SK-N-SH (cell line): ENCODE data around the gene CLDN14. TPM values are rescaled to one million over a fixed set of nuclear protein-coding genes. Genes with fewer than 3 reads are reported as not detected.

Experiments used
- CTCF ChIA-PET: fragments of 300-600, 350-600 bp; formaldehyde crosslinking; extraction: SDS; loops from one replicate; lab custom pipeline; 2021; lab: Yijun Ruan, JAX
- POLR2A ChIA-PET: fragments of 350-600 bp; sonication (Branson Sonifier 250); formaldehyde crosslinking; extraction: SDS; loops from one replicate; lab custom pipeline; 2020; ENCODE audit warnings: antibody characterized with exemption, inconsistent platforms; lab: Yijun Ruan, JAX
- DNase-seq: peaks from one replicate; pipeline ENCODE4 v3.0.0; 2012
- H2AFZ ChIP-seq: fragments of 200-600 bp; sonication (generic); 2 replicates; pipeline ENCODE4 v1.8.1; 2016; ENCODE audit warnings: antibody characterized with exemption, mild to moderate bottlenecking, low read depth
- H3F3A ChIP-seq: fragments of 200-600 bp; sonication (generic); replicated peaks from 2 replicates; pipeline ENCODE3; 2016; ENCODE audit warnings: antibody characterized with exemption, mild to moderate bottlenecking; ENCODE audit not compliant: insufficient read depth
- H3K27ac ChIP-seq, 2 experiments: fragments of 200-500 bp in 1 of 2; fragments of 200-600 bp in 1 of 2; sonication (Bioruptor generic) in 1 of 2; sonication (generic), shearing (Covaris generic) in 1 of 2; 2 replicates each; pipeline versions ENCODE4 v1.5.1 to v1.6.1; 2014 to 2016; ENCODE audit warnings: low read depth in 2 of 2, inconsistent platforms in 1 of 2, low read length in 1 of 2, mild to moderate bottlenecking in 1 of 2, mixed read lengths in 1 of 2
- H3K27me3 ChIP-seq: fragments of 200-600 bp; sonication (generic), shearing (Covaris generic); 2 replicates; pipeline ENCODE4 v1.6.1; 2016; ENCODE audit warnings: mixed run types; ENCODE audit not compliant: insufficient read depth
- H3K36me3 ChIP-seq, 2 experiments: fragments of 200-500 bp in 1 of 2; fragments of 200-600 bp in 1 of 2; sonication (Bioruptor generic) in 1 of 2; sonication (generic) in 1 of 2; replicated peaks in 1 of 2; 2 replicates each; pipeline versions ENCODE3 to v1.5.1; 2014 to 2016; ENCODE audit warnings: low read length in 1 of 2, mild to moderate bottlenecking in 1 of 2; ENCODE audit not compliant: insufficient read depth in 2 of 2, control insufficient read depth in 1 of 2
- H3K4me1 ChIP-seq, 2 experiments: fragments of 200-500 bp in 1 of 2; fragments of 200-600 bp in 1 of 2; sonication (Bioruptor generic) in 1 of 2; sonication (generic), shearing (Covaris generic) in 1 of 2; 2 replicates each; pipeline versions ENCODE4 v1.5.1 to v1.6.1; 2014 to 2016; ENCODE audit warnings: low read depth in 1 of 2, low read length in 1 of 2, mixed run types in 1 of 2; ENCODE audit not compliant: insufficient read depth in 2 of 2, control insufficient read depth in 1 of 2
- H3K4me2 ChIP-seq: fragments of 200-600 bp; sonication (generic), shearing (Covaris generic); 2 replicates; pipeline ENCODE4 v1.6.1; 2017; ENCODE audit warnings: mixed run types
- H3K4me3 ChIP-seq, 2 experiments: fragments of 200-500 bp in 1 of 2; fragments of 200-600 bp in 1 of 2; sonication (Bioruptor generic) in 1 of 2; sonication (generic), shearing (Covaris generic) in 1 of 2; 2 replicates each; pipeline versions ENCODE4 v1.5.1 to v1.8.1; 2014 to 2016; ENCODE audit warnings: low read depth in 2 of 2, inconsistent platforms in 1 of 2, low read length in 1 of 2, mild to moderate bottlenecking in 1 of 2, mixed read lengths in 1 of 2, moderate library complexity in 1 of 2
- H3K79me2 ChIP-seq: fragments of 200-600 bp; sonication (generic); 2 replicates; pipeline ENCODE4 v1.8.1; 2017; ENCODE audit warnings: mild to moderate bottlenecking; ENCODE audit not compliant: insufficient read depth
- H3K9ac ChIP-seq: fragments of 200-600 bp; sonication (generic); 2 replicates; pipeline ENCODE4 v1.6.1; 2017; ENCODE audit warnings: mixed run types
- H3K9me2 ChIP-seq: fragments of 200-600 bp; sonication (generic); 2 replicates; pipeline ENCODE4 v1.6.1; 2017; ENCODE audit warnings: mixed run types
- H3K9me3 ChIP-seq: fragments of 200-600 bp; sonication (generic); 2 replicates; pipeline ENCODE4 v1.6.1; 2017; ENCODE audit warnings: mixed run types, mild to moderate bottlenecking, moderate library complexity
- H4K20me1 ChIP-seq: fragments of 200-600 bp; sonication (generic); 2 replicates; pipeline ENCODE4 v1.6.1; 2017; ENCODE audit warnings: mild to moderate bottlenecking, mixed run types; ENCODE audit not compliant: insufficient read depth
- EZH2phosphoT487 ChIP-seq: fragments of 200-600 bp; sonication (generic); IDR thresholded peaks from 2 replicates; pipeline ENCODE4 v1.6.1; 2017; ENCODE audit warnings: low read depth, mixed run types, mild to moderate bottlenecking, antibody characterized with exemption, moderate library complexity, borderline replicate concordance
- FOSL2 ChIP-seq: IDR thresholded peaks from 2 replicates; pipeline ENCODE4 v1.4.0; 2012; ENCODE audit warnings: low read depth, mild to moderate bottlenecking, moderate library complexity, borderline replicate concordance
- FOXM1 ChIP-seq: IDR thresholded peaks from 2 replicates; pipeline ENCODE4 v1.4.0; 2012; ENCODE audit warnings: low read depth, mild to moderate bottlenecking
- MEF2A ChIP-seq: IDR thresholded peaks from 2 replicates; pipeline ENCODE4 v1.4.0; 2012; ENCODE audit warnings: low read depth, borderline replicate concordance
- NRF1 ChIP-seq: IDR thresholded peaks from 2 replicates; pipeline ENCODE4 v1.6.1; 2012; ENCODE audit warnings: low read depth, mild to moderate bottlenecking, low read length
- RCOR1 ChIP-seq: fragments of 150-350 bp; IDR thresholded peaks from 2 replicates; pipeline ENCODE4 v1.6.1; 2017; ENCODE audit warnings: antibody characterized with exemption, low read length
- SMC3 ChIP-seq: IDR thresholded peaks from 2 replicates; pipeline ENCODE4 v1.6.1; 2012; ENCODE audit warnings: low read depth, low read length, improper control_type of control experiment
- TAF1 ChIP-seq: IDR thresholded peaks from 2 replicates; pipeline ENCODE4 v1.6.1; 2012; ENCODE audit warnings: low read depth, mild to moderate bottlenecking, low read length, moderate library complexity, borderline replicate concordance
- WGBS: methylation state at CpG from one replicate; pipeline ENCODE4 v1.1.6; 2017; ENCODE audit warnings: low lambda C conversion rate; 5-methylcytosine and 5-hydroxymethylcytosine counted together
- polyA plus RNA-seq, 3 experiments: library from polyadenylated mRNA; depleted of rRNA; stranded (reverse); fragments of >200 nt; gene quantifications; 2 replicates each; pipeline ENCODE4 v1.2.3, GENCODE V29; 2012
- TF ChIP-seq, protein P1 (sequence below): fragments of 200-600 bp; sonication (generic); IDR thresholded peaks from 2 replicates; pipeline ENCODE4 v1.6.1; 2017; ENCODE audit warnings: antibody characterized with exemption, mild to moderate bottlenecking, moderate library complexity
- TF ChIP-seq, protein P2 (sequence below): IDR thresholded peaks from 2 replicates; pipeline ENCODE4 v1.4.0; 2012; ENCODE audit warnings: low read depth
- TF ChIP-seq, protein P3 (sequence below): fragments of 150-350 bp; IDR thresholded peaks from 2 replicates; pipeline ENCODE4 v1.6.1; 2016; ENCODE audit warnings: mild to moderate bottlenecking, low read depth, low read length

The CLDN14 gene
- polyA plus RNA-seq, 1 of the 3 experiments (the other 2 are of a cell fraction) = not detected

DNA sequence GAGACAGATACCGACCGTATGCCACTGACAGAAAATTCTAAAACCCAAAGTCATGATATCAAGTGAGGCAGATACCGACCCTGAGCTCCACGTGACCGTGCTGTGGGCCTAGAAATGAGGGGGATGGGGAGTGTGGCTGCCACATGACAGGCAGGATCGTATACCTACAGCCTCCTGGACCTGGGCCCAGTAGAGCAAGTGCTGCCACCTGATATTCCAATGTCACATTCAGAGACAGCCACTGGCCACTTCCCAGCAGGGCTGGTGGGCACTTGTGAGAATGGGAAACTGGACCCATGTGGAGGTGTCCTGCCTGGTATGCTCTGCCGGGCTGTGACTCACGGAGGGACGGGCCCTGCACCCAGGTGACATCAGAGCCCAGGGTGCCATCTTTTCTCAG lies 44.6 kb upstream of the CLDN14 start (continued):
- TF ChIP-seq, protein P1, sequence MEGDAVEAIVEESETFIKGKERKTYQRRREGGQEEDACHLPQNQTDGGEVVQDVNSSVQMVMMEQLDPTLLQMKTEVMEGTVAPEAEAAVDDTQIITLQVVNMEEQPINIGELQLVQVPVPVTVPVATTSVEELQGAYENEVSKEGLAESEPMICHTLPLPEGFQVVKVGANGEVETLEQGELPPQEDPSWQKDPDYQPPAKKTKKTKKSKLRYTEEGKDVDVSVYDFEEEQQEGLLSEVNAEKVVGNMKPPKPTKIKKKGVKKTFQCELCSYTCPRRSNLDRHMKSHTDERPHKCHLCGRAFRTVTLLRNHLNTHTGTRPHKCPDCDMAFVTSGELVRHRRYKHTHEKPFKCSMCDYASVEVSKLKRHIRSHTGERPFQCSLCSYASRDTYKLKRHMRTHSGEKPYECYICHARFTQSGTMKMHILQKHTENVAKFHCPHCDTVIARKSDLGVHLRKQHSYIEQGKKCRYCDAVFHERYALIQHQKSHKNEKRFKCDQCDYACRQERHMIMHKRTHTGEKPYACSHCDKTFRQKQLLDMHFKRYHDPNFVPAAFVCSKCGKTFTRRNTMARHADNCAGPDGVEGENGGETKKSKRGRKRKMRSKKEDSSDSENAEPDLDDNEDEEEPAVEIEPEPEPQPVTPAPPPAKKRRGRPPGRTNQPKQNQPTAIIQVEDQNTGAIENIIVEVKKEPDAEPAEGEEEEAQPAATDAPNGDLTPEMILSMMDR = no peak
- TF ChIP-seq NRF1 (no peak), MEF2A (no peak), FOSL2 (no peak)
- TF ChIP-seq, protein P2, sequence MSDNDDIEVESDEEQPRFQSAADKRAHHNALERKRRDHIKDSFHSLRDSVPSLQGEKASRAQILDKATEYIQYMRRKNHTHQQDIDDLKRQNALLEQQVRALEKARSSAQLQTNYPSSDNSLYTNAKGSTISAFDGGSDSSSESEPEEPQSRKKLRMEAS = no peak
- TF ChIP-seq, protein P3, sequence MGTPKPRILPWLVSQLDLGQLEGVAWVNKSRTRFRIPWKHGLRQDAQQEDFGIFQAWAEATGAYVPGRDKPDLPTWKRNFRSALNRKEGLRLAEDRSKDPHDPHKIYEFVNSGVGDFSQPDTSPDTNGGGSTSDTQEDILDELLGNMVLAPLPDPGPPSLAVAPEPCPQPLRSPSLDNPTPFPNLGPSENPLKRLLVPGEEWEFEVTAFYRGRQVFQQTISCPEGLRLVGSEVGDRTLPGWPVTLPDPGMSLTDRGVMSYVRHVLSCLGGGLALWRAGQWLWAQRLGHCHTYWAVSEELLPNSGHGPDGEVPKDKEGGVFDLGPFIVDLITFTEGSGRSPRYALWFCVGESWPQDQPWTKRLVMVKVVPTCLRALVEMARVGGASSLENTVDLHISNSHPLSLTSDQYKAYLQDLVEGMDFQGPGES = no peak

DNA sequence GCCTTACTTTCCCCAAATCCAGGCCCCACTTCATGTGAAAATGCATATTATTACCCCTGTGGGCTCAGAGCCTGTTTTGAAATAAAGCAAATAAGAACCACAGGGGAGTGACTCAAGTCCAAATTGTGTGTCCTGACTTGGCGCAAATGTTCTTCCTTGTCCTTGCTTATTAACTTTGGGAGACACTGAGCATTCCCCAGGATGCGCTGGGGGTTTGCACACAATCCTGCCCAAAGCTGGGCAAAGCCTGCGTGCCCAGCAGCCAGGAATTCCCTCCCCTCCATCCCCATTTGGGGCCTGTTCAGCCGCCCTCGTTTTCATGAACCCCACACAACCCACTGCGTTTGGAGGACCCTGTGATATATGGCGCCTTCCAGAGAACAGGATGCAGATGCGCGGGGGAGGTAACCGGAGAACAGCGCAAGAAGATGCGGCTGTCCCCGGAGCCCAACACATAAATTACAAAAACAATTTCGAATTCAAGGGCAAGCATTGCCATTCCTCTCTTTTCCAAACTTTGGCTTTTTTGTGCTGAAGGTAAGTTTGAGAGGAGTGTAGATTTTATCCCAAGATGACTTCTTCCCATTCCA lies 42.4 kb upstream of the CLDN14 start:
- 31% methylated on average over 11 of the region's 14 CpGs for WGBS
- no peaks in the 10 kb centered on the region for H3F3A ChIP-seq
- POLR2A ChIA-PET = no interaction called here
- H3K4me3 ChIP-seq = no peak overlapping the region
- H3K79me2 ChIP-seq = no peaks in the 10 kb centered on the region
- no peak overlapping the region for H2AFZ ChIP-seq
- no peaks in the 10 kb centered on the region for H3K9me2 ChIP-seq
- CTCF ChIA-PET = no interaction called here
- H3K4me2 ChIP-seq = no peak overlapping the region
- H4K20me1 ChIP-seq = no peaks in the 10 kb centered on the region
- no peak overlapping the region for H3K27ac ChIP-seq
- no peak for TF ChIP-seq SMC3
- no peak for TF ChIP-seq RCOR1
- TF ChIP-seq EZH2phosphoT487 = no peak
- TF ChIP-seq FOXM1 = no peak
- TF ChIP-seq, all 33 proteins: peak for 0
- DNase-seq = no peak
- Histone ChIP-seq H3K4me1 (no peaks in the 10 kb centered on the region), H3K27me3 (peaks cover 41% of the 10 kb centered on the region), H3K9me3 (no peaks in the 10 kb centered on the region), H3K36me3 (no peaks in the 10 kb centered on the region), H3K9ac (no peak overlapping the region)

DNA sequence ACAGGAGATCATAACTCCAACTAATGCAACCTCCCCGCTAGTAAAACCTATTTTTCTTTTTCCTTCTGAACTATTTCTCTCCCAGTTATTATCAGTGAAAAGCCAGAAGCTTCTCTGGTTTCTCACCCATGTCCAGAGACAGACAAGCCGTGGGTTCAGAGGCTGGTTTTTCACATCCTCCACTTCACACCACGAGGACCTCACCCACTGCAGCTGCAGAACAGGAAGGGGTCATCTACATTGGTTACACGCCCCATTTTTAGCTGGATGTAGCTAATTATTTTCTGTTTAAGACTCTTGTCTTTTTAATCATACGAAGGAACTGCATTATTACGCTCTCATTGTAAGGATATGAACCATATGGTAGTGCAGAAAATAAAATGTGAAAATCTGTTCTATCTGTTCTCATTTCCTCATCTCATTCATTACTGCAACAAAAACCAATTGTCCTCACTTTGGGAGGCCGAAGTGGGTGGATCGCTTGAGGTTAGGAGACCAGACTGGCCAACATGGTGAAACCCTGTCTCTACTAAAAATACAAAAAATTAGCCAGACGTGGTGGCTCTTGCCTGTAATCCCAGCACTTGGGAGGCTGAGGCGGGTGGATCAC lies 39.1 kb upstream of the CLDN14 start:
- H3K27me3 ChIP-seq = peaks cover 27% of the 10 kb centered on the region
- no peaks in the 10 kb centered on the region for H3K9me2 ChIP-seq
- H3K4me1 ChIP-seq = no peaks in the 10 kb centered on the region
- POLR2A ChIA-PET = no interaction called here
- H3K4me3 ChIP-seq = no peak overlapping the region
- no peaks in the 10 kb centered on the region for H3K36me3 ChIP-seq
- CTCF ChIA-PET = no interaction called here
- 34% methylated on average over 10 of the region's 10 CpGs for WGBS
- no peak overlapping the region for H2AFZ ChIP-seq
- no peak overlapping the region for H3K27ac ChIP-seq
- H3K9ac ChIP-seq = no peak overlapping the region
- no peaks in the 10 kb centered on the region for H3K79me2 ChIP-seq
- no peak for DNase-seq
- H4K20me1 ChIP-seq = no peaks in the 10 kb centered on the region
- no peaks in the 10 kb centered on the region for H3F3A ChIP-seq
- H3K9me3 ChIP-seq = no peaks in the 10 kb centered on the region
- TF ChIP-seq TAF1 = no peak
- TF ChIP-seq, all 33 proteins: peak for 0
- no peak overlapping the region for H3K4me2 ChIP-seq
